ENCODE measurements around the gene PCMTD2. TPM values are rescaled to one million over a fixed set of nuclear protein-coding genes. Genes with fewer than 3 reads are reported as not detected.

The PCMTD2 gene
- total RNA-seq, 1 donor from 2014 or later: 19.0 TPM

DNA sequence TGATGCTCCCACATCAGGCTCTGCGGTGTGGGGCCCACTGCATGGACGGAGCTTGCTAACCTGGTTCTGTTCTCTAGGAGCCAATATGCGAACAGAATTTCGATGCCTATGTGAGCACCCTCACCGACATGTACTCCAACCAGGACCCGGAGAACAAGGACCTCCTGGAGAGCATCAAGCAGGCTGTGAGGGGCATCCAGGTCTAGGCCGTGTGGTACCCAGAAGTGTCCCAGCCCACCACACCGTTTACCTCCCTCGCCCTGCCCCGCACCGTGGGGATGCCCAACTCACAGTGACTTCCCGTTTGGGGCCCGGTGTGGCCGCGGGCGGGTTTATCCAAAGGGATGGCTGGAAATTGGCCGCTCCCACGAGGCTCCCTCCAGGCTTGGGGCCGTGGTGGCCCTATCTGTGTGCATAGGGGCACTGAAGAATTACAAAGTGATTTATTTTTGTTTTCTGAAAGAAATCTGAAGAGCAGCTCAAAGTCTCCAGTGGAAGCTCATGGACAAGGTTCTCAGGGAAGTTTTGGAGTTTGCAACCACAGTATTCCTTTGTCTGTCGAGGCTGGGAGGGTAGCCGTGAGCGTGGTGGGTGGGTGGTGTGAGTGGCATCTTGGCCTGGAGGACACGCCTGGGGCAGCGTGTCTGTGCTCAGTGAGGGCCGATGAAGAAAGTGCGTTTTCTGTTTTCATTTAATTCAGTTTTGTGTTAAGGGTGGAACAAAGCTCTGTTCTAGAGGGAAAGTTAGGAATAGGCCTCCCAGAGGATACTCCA lies 15.1 kb upstream of the PCMTD2 start:
- TF ChIP-seq, protein P1, sequence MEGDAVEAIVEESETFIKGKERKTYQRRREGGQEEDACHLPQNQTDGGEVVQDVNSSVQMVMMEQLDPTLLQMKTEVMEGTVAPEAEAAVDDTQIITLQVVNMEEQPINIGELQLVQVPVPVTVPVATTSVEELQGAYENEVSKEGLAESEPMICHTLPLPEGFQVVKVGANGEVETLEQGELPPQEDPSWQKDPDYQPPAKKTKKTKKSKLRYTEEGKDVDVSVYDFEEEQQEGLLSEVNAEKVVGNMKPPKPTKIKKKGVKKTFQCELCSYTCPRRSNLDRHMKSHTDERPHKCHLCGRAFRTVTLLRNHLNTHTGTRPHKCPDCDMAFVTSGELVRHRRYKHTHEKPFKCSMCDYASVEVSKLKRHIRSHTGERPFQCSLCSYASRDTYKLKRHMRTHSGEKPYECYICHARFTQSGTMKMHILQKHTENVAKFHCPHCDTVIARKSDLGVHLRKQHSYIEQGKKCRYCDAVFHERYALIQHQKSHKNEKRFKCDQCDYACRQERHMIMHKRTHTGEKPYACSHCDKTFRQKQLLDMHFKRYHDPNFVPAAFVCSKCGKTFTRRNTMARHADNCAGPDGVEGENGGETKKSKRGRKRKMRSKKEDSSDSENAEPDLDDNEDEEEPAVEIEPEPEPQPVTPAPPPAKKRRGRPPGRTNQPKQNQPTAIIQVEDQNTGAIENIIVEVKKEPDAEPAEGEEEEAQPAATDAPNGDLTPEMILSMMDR (IDR thresholded peaks at IDR 0.05; ENCODE audit: insufficient read depth, low read length, severe bottlenecking): no peak
- H3K4me3 ChIP-seq (ENCODE audit: low read depth, low read length): no peak overlapping the region
- no peaks in the 10 kb centered on the region for H3K36me3 ChIP-seq (ENCODE audit: control insufficient read depth, insufficient read depth, low read length)
- H3K27me3 ChIP-seq (ENCODE audit: control insufficient read depth, insufficient read depth, low read length): no peaks in the 10 kb centered on the region
- no peak for DNase-seq (ENCODE audit: low read depth)
- FAIRE-seq: no peak

DNA sequence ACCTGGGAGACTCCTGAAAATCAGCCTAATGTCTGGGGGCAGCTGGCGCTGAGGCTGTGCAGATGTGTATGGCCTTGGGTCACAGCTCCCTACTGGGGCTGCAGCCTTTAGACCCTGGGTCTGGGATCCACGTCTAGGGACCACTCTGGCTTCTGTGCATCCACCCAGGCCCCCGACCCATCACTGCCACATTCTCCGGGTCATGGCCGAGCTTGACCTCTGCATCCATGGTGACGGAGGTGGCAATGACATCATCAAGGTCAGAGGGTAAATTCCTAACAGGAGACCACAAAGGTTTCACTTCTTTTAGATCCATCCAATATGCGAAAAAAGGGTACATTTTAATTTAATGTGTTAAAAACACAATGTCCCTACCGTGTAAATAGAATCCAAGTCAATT lies 14.5 kb upstream of the PCMTD2 start:
- Histone ChIP-seq H3K4me3 (ENCODE audit: low read depth, low read length) (no peak overlapping the region), H3K27me3 (ENCODE audit: control insufficient read depth, insufficient read depth, low read length) (peaks cover under 1% of the 10 kb centered on the region), H3K36me3 (ENCODE audit: control insufficient read depth, insufficient read depth, low read length) (no peaks in the 10 kb centered on the region)
- DNase-seq (ENCODE audit: low read depth): no peak
- TF ChIP-seq, protein P1 (IDR thresholded peaks at IDR 0.05; ENCODE audit: insufficient read depth, low read length, severe bottlenecking): no peak
- FAIRE-seq: no peak

DNA sequence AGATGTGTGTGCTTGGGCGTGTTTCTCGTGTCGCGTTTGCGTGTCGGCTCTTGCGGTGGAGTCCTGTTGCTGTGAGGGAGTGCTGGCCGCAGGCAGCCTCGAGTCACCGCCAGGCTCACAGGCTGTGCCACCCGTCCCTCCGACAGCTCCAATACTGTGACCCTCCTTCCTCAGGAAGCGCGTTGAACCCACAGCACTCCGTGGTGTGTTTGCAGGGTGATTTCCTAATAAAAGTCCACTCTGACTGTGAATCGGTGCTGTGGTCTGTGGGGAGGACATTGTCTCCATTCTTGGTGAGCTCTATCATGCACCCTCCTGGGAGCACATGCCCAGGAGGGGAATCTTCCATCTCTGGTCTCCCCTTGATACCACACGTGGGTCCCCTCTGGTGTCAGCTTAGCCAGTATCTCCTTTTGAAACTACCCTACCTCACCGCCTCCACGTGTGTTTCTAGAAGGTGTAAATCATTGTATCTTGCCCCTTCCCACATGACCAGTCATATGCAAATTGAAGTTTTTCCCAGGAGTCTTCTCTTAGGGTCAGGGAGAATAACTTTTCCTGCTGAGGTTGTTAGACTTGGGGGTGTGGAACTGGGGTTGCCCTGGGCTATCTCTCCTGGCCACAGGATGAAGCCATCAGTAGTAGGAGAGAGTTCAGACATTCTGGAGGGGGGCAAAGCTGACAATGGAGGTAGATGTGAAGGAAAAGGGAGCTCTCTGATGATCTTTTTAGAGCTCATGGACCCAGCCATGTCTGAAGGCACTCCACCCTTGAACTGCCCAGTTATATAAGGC lies 13.3 kb upstream of the PCMTD2 start:
- Histone ChIP-seq H3K27me3 (ENCODE audit: control insufficient read depth, insufficient read depth, low read length) (peaks cover 3% of the 10 kb centered on the region), H3K4me3 (ENCODE audit: low read depth, low read length) (no peak overlapping the region), H3K36me3 (ENCODE audit: control insufficient read depth, insufficient read depth, low read length) (no peaks in the 10 kb centered on the region)
- FAIRE-seq (no peak), DNase-seq (ENCODE audit: low read depth) (no peak)
- TF ChIP-seq, protein P1 (IDR thresholded peaks at IDR 0.05; ENCODE audit: insufficient read depth, low read length, severe bottlenecking): no peak

DNA sequence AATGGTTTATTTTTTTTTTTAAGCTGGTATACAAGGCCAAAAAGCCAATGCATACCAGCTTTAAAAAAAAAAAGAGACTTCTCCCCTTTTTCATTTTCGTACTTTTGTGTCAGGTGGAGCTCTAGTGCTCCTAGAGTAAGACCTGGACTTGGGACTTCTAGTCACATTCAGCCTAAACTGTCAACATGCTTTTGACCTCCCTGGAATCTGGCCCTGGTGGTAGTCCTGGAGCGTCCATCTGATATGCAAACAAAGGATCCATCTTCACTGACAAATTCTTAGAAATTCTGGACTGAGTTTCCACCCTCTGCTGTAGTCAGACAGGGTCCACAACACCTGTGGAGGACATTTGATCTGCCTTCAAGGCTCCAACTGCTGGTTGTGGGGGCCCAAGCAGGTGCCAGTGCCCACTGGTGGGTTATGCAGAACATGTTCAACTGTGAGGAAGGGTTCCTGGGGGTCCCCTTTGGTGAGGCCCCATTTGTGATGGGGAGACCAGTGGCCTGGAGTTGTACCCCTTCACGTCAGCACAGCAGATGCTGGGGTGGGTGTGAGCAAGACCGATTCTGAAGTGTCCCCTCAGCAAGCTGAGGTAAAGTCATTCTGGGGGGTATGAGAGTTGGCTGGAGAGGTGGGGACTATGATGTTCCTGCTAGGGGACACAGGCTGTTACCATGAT lies 12.6 kb upstream of the PCMTD2 start:
- DNase-seq (ENCODE audit: low read depth): no peak
- H3K27me3 ChIP-seq (ENCODE audit: control insufficient read depth, insufficient read depth, low read length): peaks cover 3% of the 10 kb centered on the region
- no peaks in the 10 kb centered on the region for H3K36me3 ChIP-seq (ENCODE audit: control insufficient read depth, insufficient read depth, low read length)
- H3K4me3 ChIP-seq (ENCODE audit: low read depth, low read length): no peak overlapping the region
- TF ChIP-seq, protein P1 (IDR thresholded peaks at IDR 0.05; ENCODE audit: insufficient read depth, low read length, severe bottlenecking): no peak
- FAIRE-seq: no peak

DNA sequence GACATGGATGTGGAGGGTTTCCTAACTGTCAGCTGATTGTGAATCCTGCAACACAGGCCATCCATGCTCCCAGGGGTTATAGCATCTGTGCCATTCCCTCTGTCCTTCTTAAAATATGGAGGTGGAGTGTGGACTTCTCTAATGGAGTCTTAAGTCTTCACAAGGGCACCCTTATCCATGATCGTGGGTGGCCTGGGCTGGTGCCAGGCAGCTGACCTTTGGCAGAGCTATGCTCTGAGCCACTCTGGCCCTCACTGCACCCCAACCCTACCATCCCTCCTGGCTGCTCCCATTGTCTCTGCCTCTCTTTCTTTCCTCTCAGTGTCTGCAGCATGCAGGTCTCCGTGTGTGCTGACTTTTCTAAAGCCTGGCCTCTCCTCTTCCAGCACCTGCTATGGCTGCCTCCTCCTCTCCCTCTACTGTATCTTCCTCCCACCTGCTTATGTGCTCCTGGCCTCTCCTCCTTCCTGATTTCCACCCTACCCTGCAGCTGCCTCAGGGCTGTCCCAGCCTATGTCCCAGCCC lies 11.2 kb upstream of the PCMTD2 start:
- no peak overlapping the region for H3K4me3 ChIP-seq (ENCODE audit: low read depth, low read length)
- DNase-seq (ENCODE audit: low read depth) (no peak), FAIRE-seq (no peak)
- TF ChIP-seq, protein P1 (IDR thresholded peaks at IDR 0.05; ENCODE audit: insufficient read depth, low read length, severe bottlenecking): no peak
- no peaks in the 10 kb centered on the region for H3K36me3 ChIP-seq (ENCODE audit: control insufficient read depth, insufficient read depth, low read length)
- peaks cover 3% of the 10 kb centered on the region for H3K27me3 ChIP-seq (ENCODE audit: control insufficient read depth, insufficient read depth, low read length)
